ENCODE measurements around the gene BMP2K. TPM values are rescaled to one million over a fixed set of nuclear protein-coding genes. Genes with fewer than 3 reads are reported as not detected.

The BMP2K gene
- polyA plus RNA-seq, 1 donor (not counting 4 experiments of a cell fraction or from before 2014, with no cell fraction given), result 35.4 TPM

GRCh38 chr4:78781139-78781538 is 5.0 kb downstream of the BMP2K start:
- dilution Hi-C loops (cut with MboI; ENCODE audit: extremely low pct_ligation_motif_present, low sequenced_read_pairs), result no loop called here
- Histone ChIP-seq H3K4me3 (ENCODE audit: control insufficient read depth in 2 of 3, extremely low read depth in 1 of 3, insufficient read depth in 2 of 3, low read depth in 1 of 3, low read length in 3 of 3) (no peak overlapping the region), H3K27me3 (ENCODE audit: control insufficient read depth, extremely low read depth, insufficient read depth, low read length) (no peaks in the 10 kb centered on the region), H3K36me3 (ENCODE audit: control insufficient read depth in 2 of 2, extremely low read depth in 1 of 2, insufficient read depth in 2 of 2, low read length in 2 of 2) (no peaks in the 10 kb centered on the region), H2AFZ (ENCODE audit: control insufficient read depth, low read length) (no peak overlapping the region), H3K9me1 (ENCODE audit: control insufficient read depth, extremely low read depth, insufficient read depth, low read length) (peaks cover 4% of the 10 kb centered on the region), H4K20me1 (ENCODE audit: control insufficient read depth, extremely low read depth, insufficient read depth, low read length) (no peaks in the 10 kb centered on the region), H3K9ac (ENCODE audit: control insufficient read depth, extremely low read depth, insufficient read depth, low read length) (no peak overlapping the region), H3K79me2 (ENCODE audit: control insufficient read depth, insufficient read depth, low read length) (peaks cover 84% of the 10 kb centered on the region), H3K27ac (ENCODE audit: control insufficient read depth, insufficient read depth, low read length) (no peak overlapping the region), H3K4me2 (ENCODE audit: control insufficient read depth, extremely low read depth, insufficient read depth, low read depth, low read length) (peak overlapping the region; percentile 22), H3K4me1 (ENCODE audit: control insufficient read depth, extremely low read depth, insufficient read depth, low read length) (peaks cover 41% of the 10 kb centered on the region), H3K9me3 (ENCODE audit: control insufficient read depth, low read depth, low read length) (no peaks in the 10 kb centered on the region)
- FAIRE-seq, result peak; percentile 71
- no peak for TF ChIP-seq CTCF (optimal IDR thresholded peaks at IDR 0.05 in 1 of 3, IDR thresholded peaks at IDR 0.05 in 1 of 3, conservative IDR thresholded peaks at IDR 0.05 in 1 of 3; ENCODE audit: extremely low read depth in 1 of 3, insufficient read depth in 2 of 3, low read length in 3 of 3)
- TF ChIP-seq EZH2 (IDR thresholded peaks at IDR 0.05; ENCODE audit: low read length), result no peak
- DNase-seq (ENCODE audit: low read depth, low spot score), result no peak

- H3K27me3 ChIP-seq (ENCODE audit: control insufficient read depth, extremely low read depth, insufficient read depth, low read length), result no peaks in the 10 kb centered on the region
- no peak overlapping the region for H3K9ac ChIP-seq (ENCODE audit: control insufficient read depth, extremely low read depth, insufficient read depth, low read length)
- H3K27ac ChIP-seq (ENCODE audit: control insufficient read depth, insufficient read depth, low read length), result no peak overlapping the region
- no peak overlapping the region for H2AFZ ChIP-seq (ENCODE audit: control insufficient read depth, low read length)
- dilution Hi-C loops (cut with MboI; ENCODE audit: extremely low pct_ligation_motif_present, low sequenced_read_pairs), result no loop called here
- H3K4me2 ChIP-seq (ENCODE audit: control insufficient read depth, extremely low read depth, insufficient read depth, low read depth, low read length), result no peak overlapping the region
- peaks cover 41% of the 10 kb centered on the region for H3K4me1 ChIP-seq (ENCODE audit: control insufficient read depth, extremely low read depth, insufficient read depth, low read length)
- peaks cover 4% of the 10 kb centered on the region for H3K9me1 ChIP-seq (ENCODE audit: control insufficient read depth, extremely low read depth, insufficient read depth, low read length)
- TF ChIP-seq EZH2 (IDR thresholded peaks at IDR 0.05; ENCODE audit: low read length), result no peak
- peaks cover 91% of the 10 kb centered on the region for H3K79me2 ChIP-seq (ENCODE audit: control insufficient read depth, insufficient read depth, low read length)
- FAIRE-seq, result no peak
- H3K4me3 ChIP-seq (ENCODE audit: control insufficient read depth in 2 of 3, extremely low read depth in 1 of 3, insufficient read depth in 2 of 3, low read depth in 1 of 3, low read length in 3 of 3), result no peak overlapping the region
- H3K9me3 ChIP-seq (ENCODE audit: control insufficient read depth, low read depth, low read length), result no peaks in the 10 kb centered on the region
- H4K20me1 ChIP-seq (ENCODE audit: control insufficient read depth, extremely low read depth, insufficient read depth, low read length), result no peaks in the 10 kb centered on the region
- H3K36me3 ChIP-seq (ENCODE audit: control insufficient read depth in 2 of 2, extremely low read depth in 1 of 2, insufficient read depth in 2 of 2, low read length in 2 of 2), result no peaks in the 10 kb centered on the region
- DNase-seq (ENCODE audit: low read depth, low spot score), result no peak
These were observed 5.8 kb downstream of the BMP2K start for GRCh38 chr4:78781924-78782323.

- peaks cover 29% of the 10 kb centered on the region for H3K4me1 ChIP-seq (ENCODE audit: control insufficient read depth, extremely low read depth, insufficient read depth, low read length)
- no peaks in the 10 kb centered on the region for H3K9me3 ChIP-seq (ENCODE audit: control insufficient read depth, low read depth, low read length)
- H3K27ac ChIP-seq (ENCODE audit: control insufficient read depth, insufficient read depth, low read length), result no peak overlapping the region
- peaks cover 88% of the 10 kb centered on the region for H3K79me2 ChIP-seq (ENCODE audit: control insufficient read depth, insufficient read depth, low read length)
- FAIRE-seq, result peak; percentile 78
- no peaks in the 10 kb centered on the region for H3K36me3 ChIP-seq (ENCODE audit: control insufficient read depth in 2 of 2, extremely low read depth in 1 of 2, insufficient read depth in 2 of 2, low read length in 2 of 2)
- no peak overlapping the region for H3K4me2 ChIP-seq (ENCODE audit: control insufficient read depth, extremely low read depth, insufficient read depth, low read depth, low read length)
- no peaks in the 10 kb centered on the region for H4K20me1 ChIP-seq (ENCODE audit: control insufficient read depth, extremely low read depth, insufficient read depth, low read length)
- H3K9me1 ChIP-seq (ENCODE audit: control insufficient read depth, extremely low read depth, insufficient read depth, low read length), result peaks cover 1% of the 10 kb centered on the region
- H3K27me3 ChIP-seq (ENCODE audit: control insufficient read depth, extremely low read depth, insufficient read depth, low read length), result no peaks in the 10 kb centered on the region
- H3K9ac ChIP-seq (ENCODE audit: control insufficient read depth, extremely low read depth, insufficient read depth, low read length), result no peak overlapping the region
- dilution Hi-C loops (cut with MboI; ENCODE audit: extremely low pct_ligation_motif_present, low sequenced_read_pairs), result no loop called here
- H2AFZ ChIP-seq (ENCODE audit: control insufficient read depth, low read length), result no peak overlapping the region
- TF ChIP-seq CTCF (optimal IDR thresholded peaks at IDR 0.05 in 1 of 3, IDR thresholded peaks at IDR 0.05 in 1 of 3, conservative IDR thresholded peaks at IDR 0.05 in 1 of 3; ENCODE audit: extremely low read depth in 1 of 3, insufficient read depth in 2 of 3, low read length in 3 of 3), result no peak
- TF ChIP-seq EZH2 (IDR thresholded peaks at IDR 0.05; ENCODE audit: low read length), result no peak
- peak; percentile 30 for DNase-seq (ENCODE audit: low read depth, low spot score)
- no peak overlapping the region for H3K4me3 ChIP-seq (ENCODE audit: control insufficient read depth in 2 of 3, extremely low read depth in 1 of 3, insufficient read depth in 2 of 3, low read depth in 1 of 3, low read length in 3 of 3)
These were observed 8.2 kb downstream of the BMP2K start for GRCh38 chr4:78784236-78784865.
